GM23338 (cell line): ENCODE data around the gene SHPK. TPM values are rescaled to one million over a fixed set of nuclear protein-coding genes. Genes with fewer than 3 reads are reported as not detected.

ENCODE experiments used
- ATAC-seq: fragments of 200-7000 bp; cut with Tn5 transposase; 3 replicates; pipeline ENCODE4 v1.9.1; 2020
- DNase-seq: peaks from one replicate; pipeline ENCODE4 v3.0.0-alpha.2; 2015; ENCODE audit warnings: low spot score
- H2AFZ ChIP-seq: fragments of 200-600 bp; sonication (generic); 2 replicates; pipeline ENCODE4 v1.8.0; 2016; ENCODE audit warnings: antibody characterized with exemption, mild to moderate bottlenecking, moderate library complexity
- H3F3A ChIP-seq: fragments of 200-600 bp; sonication (generic); replicated peaks from 2 replicates; pipeline ENCODE4 v1.8.0; 2017; ENCODE audit warnings: antibody characterized with exemption, mixed run types, low read depth
- H3K27ac ChIP-seq: fragments of 200-600 bp; sonication (generic); 2 replicates; pipeline ENCODE4 v1.6.1; 2016; ENCODE audit warnings: low read depth
- H3K27me3 ChIP-seq: fragments of 200-600 bp; sonication (generic); 2 replicates; pipeline ENCODE4 v1.8.0; 2016; ENCODE audit warnings: mild to moderate bottlenecking, mixed run types, moderate library complexity; ENCODE audit not compliant: insufficient read depth
- H3K36me3 ChIP-seq: fragments of 200-600 bp; sonication (generic); 2 replicates; pipeline ENCODE4 v1.8.0; 2016; ENCODE audit warnings: mild to moderate bottlenecking; ENCODE audit not compliant: insufficient read depth
- H3K4me1 ChIP-seq: fragments of 200-600 bp; sonication (generic); 2 replicates; pipeline ENCODE4 v1.8.0; 2016; ENCODE audit warnings: mild to moderate bottlenecking, moderate library complexity; ENCODE audit not compliant: insufficient read depth
- H3K4me2 ChIP-seq: fragments of 200-600 bp; sonication (generic); 2 replicates; pipeline ENCODE4 v1.7.1; 2017; ENCODE audit warnings: mixed run types
- H3K4me3 ChIP-seq: fragments of 200-600 bp; sonication (generic); 2 replicates; pipeline ENCODE4 v1.6.1; 2016; ENCODE audit warnings: mixed run types
- H3K79me2 ChIP-seq: fragments of 200-600 bp; sonication (generic); replicated peaks from 2 replicates; pipeline ENCODE4 v1.8.0; 2017; ENCODE audit warnings: mild to moderate bottlenecking; ENCODE audit not compliant: insufficient read depth
- H3K9me2 ChIP-seq: fragments of 200-600 bp; sonication (generic); 2 replicates; pipeline ENCODE4 v1.8.0; 2017; ENCODE audit not compliant: insufficient read depth
- H4K20me1 ChIP-seq: fragments of 200-600 bp; sonication (generic); replicated peaks from 2 replicates; pipeline ENCODE4 v1.8.0; 2017; ENCODE audit warnings: mild to moderate bottlenecking; ENCODE audit not compliant: insufficient read depth
- H3K27ac Mint-ChIP-seq: 2 replicates; pipeline ENCODE4 v1.8.0; 2020; ENCODE audit warnings: inconsistent platforms, mild to moderate bottlenecking, moderate library complexity, mixed read lengths
- H3K27me3 Mint-ChIP-seq: 3 replicates; pipeline ENCODE4 v1.8.0; 2022; ENCODE audit warnings: low read depth, mild to moderate bottlenecking, moderate library complexity, mixed read lengths, inconsistent platforms; ENCODE audit not compliant: insufficient read depth, poor library complexity
- H3K36me3 Mint-ChIP-seq: 3 replicates; pipeline ENCODE4 v1.8.0; 2021; ENCODE audit warnings: low read depth, mild to moderate bottlenecking, inconsistent platforms, moderate library complexity, mixed read lengths
- H3K4me1 Mint-ChIP-seq: 3 replicates; pipeline ENCODE4 v1.8.0; 2020; ENCODE audit warnings: mild to moderate bottlenecking, inconsistent platforms, mixed read lengths
- H3K4me3 Mint-ChIP-seq: 3 replicates; pipeline ENCODE4 v1.8.0; 2021; ENCODE audit warnings: moderate library complexity, mild to moderate bottlenecking, inconsistent platforms, mixed read lengths
- H3K9me3 Mint-ChIP-seq: 3 replicates; pipeline ENCODE4 v1.8.0; 2020; ENCODE audit warnings: moderate library complexity, mild to moderate bottlenecking, inconsistent platforms, mixed read lengths
- CREB1 ChIP-seq: fragments of 250-450 bp; sonication (Bioruptor Pico); IDR thresholded peaks from 2 replicates; pipeline ENCODE4 v1.5.0; 2020; ENCODE audit warnings: low read depth, mild to moderate bottlenecking, moderate library complexity
- EZH2 ChIP-seq: fragments of 200-600 bp; sonication (generic); IDR thresholded peaks from one replicate; pipeline ENCODE4 v1.8.0; 2017; ENCODE audit warnings: antibody characterized with exemption, mild to moderate bottlenecking, low read depth; ENCODE audit not compliant: unreplicated experiment
- EZH2phosphoT487 ChIP-seq: fragments of 200-600 bp; sonication (generic); IDR thresholded peaks from one replicate; pipeline ENCODE4 v1.8.1; 2018; ENCODE audit warnings: antibody characterized with exemption; ENCODE audit not compliant: unreplicated experiment
- JUNB ChIP-seq: IDR thresholded peaks from one replicate; pipeline ENCODE4 v1.6.1; 2016; ENCODE audit warnings: antibody characterized with exemption; ENCODE audit not compliant: unreplicated experiment
- POLR2AphosphoS5 ChIP-seq: IDR thresholded peaks from 2 replicates; pipeline ENCODE4 v1.6.1; 2016; ENCODE audit warnings: antibody characterized with exemption, low read depth
- STAT1 ChIP-seq: IDR thresholded peaks from one replicate; pipeline ENCODE4 v1.6.1; 2016; ENCODE audit warnings: antibody characterized with exemption; ENCODE audit not compliant: unreplicated experiment
- ZNF331 ChIP-seq: fragments of 250-450 bp; sonication (Bioruptor Pico); IDR thresholded peaks from 2 replicates; pipeline ENCODE4 v1.5.0; 2020; ENCODE audit warnings: low read depth, mild to moderate bottlenecking, moderate library complexity
- polyA plus RNA-seq: library from polyadenylated mRNA; unstranded; fragments of >200 nt; fragmentation: Nextera tagmentation; extraction: Ambion mirVana; gene quantifications from 2 replicates; pipeline ENCODE4 v1.2.1, GENCODE V29; 2016
- total RNA-seq: library from RNA; depleted of rRNA; stranded (reverse); fragments of >200 nt; shearing (Covaris generic); gene quantifications from 2 replicates; pipeline ENCODE4 v1.2.3, GENCODE V29; 2014
- TF ChIP-seq, protein P1 (sequence below): IDR thresholded peaks from 2 replicates; pipeline ENCODE4 v1.6.1; 2016; ENCODE audit warnings: antibody characterized with exemption
- TF ChIP-seq, protein P2 (sequence below): IDR thresholded peaks from one replicate; pipeline ENCODE4 v1.6.1; 2018; ENCODE audit warnings: antibody characterized with exemption; ENCODE audit not compliant: unreplicated experiment

The SHPK gene
- total and polyA plus RNA-seq, 2 experiments from 2014 or later, result 11.5 to 34.3 TPM

- no peaks in the 10 kb centered on the region for H3K4me1 Mint-ChIP-seq
- no peaks in the 10 kb centered on the region for H3K27me3 Mint-ChIP-seq
- H3K9me2 ChIP-seq, result no peaks in the 10 kb centered on the region
- peaks cover 5% of the 10 kb centered on the region for H4K20me1 ChIP-seq
- DNase-seq, result no peak
- H3K79me2 ChIP-seq, result 0 out of 2 replicates have a peak, but pooled peaks cover 6% of the 10 kb centered on the region
- no peak overlapping the region for H2AFZ ChIP-seq
- no peaks in the 10 kb centered on the region for H3K4me1 ChIP-seq
- no peak for ATAC-seq
- no peaks in the 10 kb centered on the region for H3K27me3 ChIP-seq
- H3K27ac ChIP-seq, result no peak overlapping the region
- TF ChIP-seq EZH2phosphoT487 (no peak), ZNF331 (no peak), POLR2AphosphoS5 (no peak)
- no peak overlapping the region for H3K27ac Mint-ChIP-seq
- H3K9me3 Mint-ChIP-seq, result no peaks in the 10 kb centered on the region
- no peak overlapping the region for H3K4me3 ChIP-seq
- 0 out of 2 replicates have a peak, but pooled peaks cover 23% of the 10 kb centered on the region for H3K36me3 ChIP-seq
- no peak overlapping the region for H3K4me2 ChIP-seq
- no peak overlapping the region for H3K4me3 Mint-ChIP-seq
- peaks cover 73% of the 10 kb centered on the region for H3K36me3 Mint-ChIP-seq
- no peaks in the 10 kb centered on the region for H3F3A ChIP-seq
These were observed 13.0 kb downstream of the SHPK start for GRCh38 chr17:3622977-3623594.

DNA sequence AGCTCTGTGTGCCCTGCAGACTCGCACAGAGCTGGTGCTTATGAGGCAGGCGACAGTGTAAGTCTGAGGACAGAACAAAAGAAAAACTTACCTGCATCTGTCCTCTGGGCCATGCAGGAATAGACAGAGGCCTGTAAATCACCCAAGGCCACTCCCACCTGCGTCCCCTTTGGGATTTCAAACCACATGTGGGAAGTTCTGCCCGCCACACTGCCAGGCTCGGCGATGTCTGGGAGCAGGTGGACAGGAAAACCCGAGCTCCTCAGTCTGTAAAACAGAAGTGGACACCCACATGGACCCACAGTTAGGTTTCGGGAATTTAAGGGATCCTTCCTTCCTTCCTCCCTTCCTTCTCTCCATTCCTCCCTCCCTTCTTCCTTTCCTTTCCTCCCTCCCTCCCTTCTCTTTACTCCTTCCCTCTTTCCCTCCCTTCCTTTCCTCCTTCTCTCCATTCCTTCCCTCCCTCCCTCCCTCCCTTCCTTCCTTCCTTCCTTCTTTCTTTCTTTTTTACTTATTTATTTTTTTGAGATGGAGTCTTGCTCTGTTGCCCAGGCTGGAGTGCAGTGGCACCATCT, 14.8 kb downstream of the SHPK start:
- H3K36me3 ChIP-seq, result peaks cover 28% of the 10 kb centered on the region; the same call in 1 of the 2 replicates
- no peak overlapping the region for H3K27ac ChIP-seq
- no peaks in the 10 kb centered on the region for H3K4me1 Mint-ChIP-seq
- no peaks in the 10 kb centered on the region for H3K4me1 ChIP-seq
- no peak overlapping the region for H3K4me2 ChIP-seq
- H3K36me3 Mint-ChIP-seq, result peaks cover 78% of the 10 kb centered on the region
- H2AFZ ChIP-seq, result no peak overlapping the region
- no peaks in the 10 kb centered on the region for H3K27me3 Mint-ChIP-seq
- no peaks in the 10 kb centered on the region; the same call in 2 of the 3 replicates for H3K9me3 Mint-ChIP-seq
- no peaks in the 10 kb centered on the region for H3F3A ChIP-seq
- H3K4me3 ChIP-seq, result no peak overlapping the region
- H3K9me2 ChIP-seq, result no peaks in the 10 kb centered on the region
- peaks cover 5% of the 10 kb centered on the region for H4K20me1 ChIP-seq
- TF ChIP-seq POLR2AphosphoS5 (no peak), EZH2 (no peak), JUNB (no peak), STAT1 (no peak), EZH2phosphoT487 (no peak), CREB1 (CRISPR knock-in tag) (no peak), ZNF331 (no peak)
- TF ChIP-seq, protein P1, sequence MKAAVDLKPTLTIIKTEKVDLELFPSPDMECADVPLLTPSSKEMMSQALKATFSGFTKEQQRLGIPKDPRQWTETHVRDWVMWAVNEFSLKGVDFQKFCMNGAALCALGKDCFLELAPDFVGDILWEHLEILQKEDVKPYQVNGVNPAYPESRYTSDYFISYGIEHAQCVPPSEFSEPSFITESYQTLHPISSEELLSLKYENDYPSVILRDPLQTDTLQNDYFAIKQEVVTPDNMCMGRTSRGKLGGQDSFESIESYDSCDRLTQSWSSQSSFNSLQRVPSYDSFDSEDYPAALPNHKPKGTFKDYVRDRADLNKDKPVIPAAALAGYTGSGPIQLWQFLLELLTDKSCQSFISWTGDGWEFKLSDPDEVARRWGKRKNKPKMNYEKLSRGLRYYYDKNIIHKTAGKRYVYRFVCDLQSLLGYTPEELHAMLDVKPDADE, result no peak
- TF ChIP-seq, protein P2, sequence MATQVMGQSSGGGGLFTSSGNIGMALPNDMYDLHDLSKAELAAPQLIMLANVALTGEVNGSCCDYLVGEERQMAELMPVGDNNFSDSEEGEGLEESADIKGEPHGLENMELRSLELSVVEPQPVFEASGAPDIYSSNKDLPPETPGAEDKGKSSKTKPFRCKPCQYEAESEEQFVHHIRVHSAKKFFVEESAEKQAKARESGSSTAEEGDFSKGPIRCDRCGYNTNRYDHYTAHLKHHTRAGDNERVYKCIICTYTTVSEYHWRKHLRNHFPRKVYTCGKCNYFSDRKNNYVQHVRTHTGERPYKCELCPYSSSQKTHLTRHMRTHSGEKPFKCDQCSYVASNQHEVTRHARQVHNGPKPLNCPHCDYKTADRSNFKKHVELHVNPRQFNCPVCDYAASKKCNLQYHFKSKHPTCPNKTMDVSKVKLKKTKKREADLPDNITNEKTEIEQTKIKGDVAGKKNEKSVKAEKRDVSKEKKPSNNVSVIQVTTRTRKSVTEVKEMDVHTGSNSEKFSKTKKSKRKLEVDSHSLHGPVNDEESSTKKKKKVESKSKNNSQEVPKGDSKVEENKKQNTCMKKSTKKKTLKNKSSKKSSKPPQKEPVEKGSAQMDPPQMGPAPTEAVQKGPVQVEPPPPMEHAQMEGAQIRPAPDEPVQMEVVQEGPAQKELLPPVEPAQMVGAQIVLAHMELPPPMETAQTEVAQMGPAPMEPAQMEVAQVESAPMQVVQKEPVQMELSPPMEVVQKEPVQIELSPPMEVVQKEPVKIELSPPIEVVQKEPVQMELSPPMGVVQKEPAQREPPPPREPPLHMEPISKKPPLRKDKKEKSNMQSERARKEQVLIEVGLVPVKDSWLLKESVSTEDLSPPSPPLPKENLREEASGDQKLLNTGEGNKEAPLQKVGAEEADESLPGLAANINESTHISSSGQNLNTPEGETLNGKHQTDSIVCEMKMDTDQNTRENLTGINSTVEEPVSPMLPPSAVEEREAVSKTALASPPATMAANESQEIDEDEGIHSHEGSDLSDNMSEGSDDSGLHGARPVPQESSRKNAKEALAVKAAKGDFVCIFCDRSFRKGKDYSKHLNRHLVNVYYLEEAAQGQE, result no peak
- no peak overlapping the region for H3K4me3 Mint-ChIP-seq
- no peaks in the 10 kb centered on the region for H3K79me2 ChIP-seq
- ATAC-seq, result no peak
- H3K27me3 ChIP-seq, result no peaks in the 10 kb centered on the region
- DNase-seq, result no peak
- H3K27ac Mint-ChIP-seq, result no peak overlapping the region
